Kidney (tissue), 14 donors: ENCODE measurements around the gene KRTAP27-1. TPM values are rescaled to one million over a fixed set of nuclear protein-coding genes. Genes with fewer than 3 reads are reported as not detected.

Source experiments
- DNase-seq, 5 donors: peaks; one replicate each; pipeline ENCODE4 v3.0.0-alpha.2; 2013 to 2020
- FAIRE-seq: peaks from 2 replicates; lab custom pipeline; 2012; peaks lifted over from hg19 to GRCh38; lab: Jason Lieb, UNC
- H3K27ac ChIP-seq, 2 donors: one replicate each; pipeline ENCODE4 v1.7.0; 2013; ENCODE audit warnings: low read depth in 2 of 2, low read length in 2 of 2, inconsistent platforms in 1 of 2
- H3K27me3 ChIP-seq: one replicate; pipeline ENCODE4 v1.7.1; 2013; ENCODE audit warnings: low read length, inconsistent platforms; ENCODE audit not compliant: control insufficient read depth, insufficient read depth
- H3K36me3 ChIP-seq, 3 donors: one replicate each; pipeline versions ENCODE4 v1.7.0 to v1.7.1; 2013; ENCODE audit warnings: low read length in 3 of 3, control low read depth in 1 of 3, inconsistent platforms in 1 of 3; ENCODE audit not compliant: insufficient read depth in 3 of 3, control insufficient read depth in 2 of 3
- H3K4me1 ChIP-seq, 3 donors: one replicate each; pipeline versions ENCODE4 v1.7.0 to v1.7.1; 2013; ENCODE audit warnings: low read length in 3 of 3, inconsistent platforms in 1 of 3, low read depth in 1 of 3; ENCODE audit not compliant: control insufficient read depth in 2 of 3, insufficient read depth in 2 of 3
- H3K4me3 ChIP-seq, 3 donors: one replicate each; pipeline versions ENCODE4 v1.7.0 to v1.8.1; 2013; ENCODE audit warnings: low read length in 3 of 3, control low read depth in 1 of 3, inconsistent platforms in 1 of 3
- H3K9ac ChIP-seq, 3 donors: one replicate each; pipeline versions ENCODE4 v1.7.0 to v1.7.1; 2013; ENCODE audit warnings: low read length in 3 of 3, control low read depth in 1 of 3, inconsistent platforms in 1 of 3
- H3K9me3 ChIP-seq, 3 donors: one replicate each; pipeline versions ENCODE4 v1.7.0 to v1.7.1; 2013; ENCODE audit warnings: low read length in 3 of 3, control low read depth in 1 of 3, inconsistent platforms in 1 of 3; ENCODE audit not compliant: control insufficient read depth in 2 of 3, insufficient read depth in 1 of 3
- intact Hi-C: fragments of 100-400 bp; cut with DNase I; formaldehyde crosslinking; loops from one replicate; pipeline ENCODE4 v1.11.1; 2022
- polyA plus RNA-seq: library from polyadenylated mRNA; stranded (reverse); fragments of 350-450 nt; fragmentation: Illumina TruSeq; extraction: RNeasy Lipid Tissue Mini Kit (QIAGEN cat#74804); gene quantifications from one replicate; pipeline ENCODE4 v1.2.3, GENCODE V29; 2014; ENCODE audit warnings: low read depth, low replicate concordance; ENCODE audit not compliant: insufficient read depth
- total RNA-seq: library from RNA; stranded (reverse); fragmentation: NEBNext Ultra II Directional; extraction: Animal tissue kit (Norgen Biotek cat#: 25700); gene quantifications from one replicate; pipeline ENCODE4 v1.2.1, GENCODE V29; 2021
- TF ChIP-seq, protein P1 (sequence below): IDR thresholded peaks from 3 replicates; pipeline ENCODE4 v1.5.1; 2012; ENCODE audit warnings: mild to moderate bottlenecking, moderate library complexity, borderline replicate concordance; ENCODE audit not compliant: insufficient read depth; ENCODE audit errors: extremely low read depth
- donor health status: control.
- donor health status: control.
- donor health status: control.
- donor health status: control.
- donor health status: control.
- donor health status: DM: yes; HTN: yes; CAD: no.
- donor health status: Normal renal cell carcinoma (clear cell type).

KRTAP27-1 gene
- total and polyA plus RNA-seq, 2 donors from 2014 or later, result not detected

- DNase-seq (no peak), FAIRE-seq (no peak)
- H3K27me3 ChIP-seq, result no peaks in the 10 kb centered on the region
- no peaks in the 10 kb centered on the region for H3K9me3 ChIP-seq
- TF ChIP-seq, protein P1, sequence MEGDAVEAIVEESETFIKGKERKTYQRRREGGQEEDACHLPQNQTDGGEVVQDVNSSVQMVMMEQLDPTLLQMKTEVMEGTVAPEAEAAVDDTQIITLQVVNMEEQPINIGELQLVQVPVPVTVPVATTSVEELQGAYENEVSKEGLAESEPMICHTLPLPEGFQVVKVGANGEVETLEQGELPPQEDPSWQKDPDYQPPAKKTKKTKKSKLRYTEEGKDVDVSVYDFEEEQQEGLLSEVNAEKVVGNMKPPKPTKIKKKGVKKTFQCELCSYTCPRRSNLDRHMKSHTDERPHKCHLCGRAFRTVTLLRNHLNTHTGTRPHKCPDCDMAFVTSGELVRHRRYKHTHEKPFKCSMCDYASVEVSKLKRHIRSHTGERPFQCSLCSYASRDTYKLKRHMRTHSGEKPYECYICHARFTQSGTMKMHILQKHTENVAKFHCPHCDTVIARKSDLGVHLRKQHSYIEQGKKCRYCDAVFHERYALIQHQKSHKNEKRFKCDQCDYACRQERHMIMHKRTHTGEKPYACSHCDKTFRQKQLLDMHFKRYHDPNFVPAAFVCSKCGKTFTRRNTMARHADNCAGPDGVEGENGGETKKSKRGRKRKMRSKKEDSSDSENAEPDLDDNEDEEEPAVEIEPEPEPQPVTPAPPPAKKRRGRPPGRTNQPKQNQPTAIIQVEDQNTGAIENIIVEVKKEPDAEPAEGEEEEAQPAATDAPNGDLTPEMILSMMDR, result no peak
- no peak overlapping the region for H3K27ac ChIP-seq
- H3K4me1 ChIP-seq, result no peaks in the 10 kb centered on the region
- intact Hi-C loops, result no loop called here
- no peak overlapping the region for H3K4me3 ChIP-seq
- H3K9ac ChIP-seq, result no peak overlapping the region
- no peaks in the 10 kb centered on the region for H3K36me3 ChIP-seq
Observed at GRCh38 chr21:30355906-30356305, 18.4 kb upstream of the KRTAP27-1 start.

DNA sequence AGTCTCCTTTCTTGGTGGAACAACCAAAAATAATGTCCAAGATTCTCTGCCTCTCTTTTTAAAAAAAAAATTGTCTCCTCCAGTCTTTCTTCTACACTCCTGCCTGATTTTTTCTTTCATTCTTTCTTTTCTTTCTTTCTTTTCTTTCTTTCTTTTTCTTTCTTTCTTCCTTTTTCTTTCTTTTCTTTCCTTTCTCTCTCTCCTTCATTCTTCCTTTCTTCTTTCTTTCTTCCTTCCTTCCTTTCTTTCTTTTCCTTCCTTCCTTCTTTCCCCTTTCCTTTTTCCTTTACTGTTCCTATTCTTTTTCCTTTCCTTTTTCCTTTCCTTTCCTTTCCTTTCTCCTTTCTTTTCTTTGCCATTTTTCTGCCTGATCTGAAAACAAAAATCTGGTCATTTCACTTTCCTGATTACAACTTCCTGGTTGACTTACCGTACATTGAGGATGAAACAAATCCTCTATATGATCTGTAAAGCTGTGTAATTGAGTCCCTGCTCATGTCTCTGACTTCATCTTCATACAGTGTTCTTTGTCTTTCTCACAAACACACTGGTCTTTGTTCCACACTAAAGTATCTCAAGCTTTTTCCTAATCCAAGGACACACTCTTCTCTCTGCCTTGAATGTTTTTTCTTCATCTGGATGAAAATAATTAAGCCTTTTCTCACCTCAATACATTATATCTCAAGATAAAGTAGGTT is 17.0 kb upstream of the KRTAP27-1 start:
- no peak for DNase-seq
- FAIRE-seq, result no peak
- Histone ChIP-seq H3K36me3 (no peaks in the 10 kb centered on the region), H3K27me3 (no peaks in the 10 kb centered on the region), H3K9ac (no peak overlapping the region), H3K9me3 (no peaks in the 10 kb centered on the region), H3K27ac (no peak overlapping the region), H3K4me1 (no peaks in the 10 kb centered on the region), H3K4me3 (no peak overlapping the region)
- intact Hi-C loops, result no loop called here
- TF ChIP-seq, protein P1, result no peak

DNA sequence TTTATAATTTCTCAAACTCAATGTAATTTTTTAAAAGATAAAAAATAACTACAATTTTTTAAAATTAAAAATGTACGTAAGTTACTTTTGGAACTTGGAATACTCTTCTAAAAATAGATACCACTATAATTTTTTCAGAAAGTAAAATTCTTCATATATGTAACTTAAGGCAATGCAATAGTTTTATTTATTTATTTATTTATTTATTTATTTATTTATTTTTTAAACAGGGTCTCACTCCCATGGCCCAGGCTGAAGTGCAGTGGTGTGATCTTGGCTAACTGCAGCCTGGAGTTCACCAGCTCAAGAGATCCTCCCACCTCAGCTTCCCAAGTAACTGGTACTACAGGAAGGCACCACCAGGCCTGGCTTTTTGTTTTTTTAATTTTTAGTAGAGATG is 14.0 kb upstream of the KRTAP27-1 start:
- H3K27ac ChIP-seq, result no peak overlapping the region
- no peak for FAIRE-seq
- H3K9me3 ChIP-seq, result no peaks in the 10 kb centered on the region
- no peaks in the 10 kb centered on the region for H3K36me3 ChIP-seq
- TF ChIP-seq, protein P1, result no peak
- DNase-seq, result no peak
- H3K4me3 ChIP-seq, result no peak overlapping the region
- H3K27me3 ChIP-seq, result no peaks in the 10 kb centered on the region
- no peaks in the 10 kb centered on the region for H3K4me1 ChIP-seq
- intact Hi-C loops, result no loop called here
- no peak overlapping the region for H3K9ac ChIP-seq
